GM12801 (cell line): ENCODE data around the gene UNKL.

Experiments used
- TF ChIP-seq, protein P1 (sequence below): IDR thresholded peaks from one replicate; pipeline ENCODE4 v1.5.1; 2011; ENCODE audit warnings: control low read depth; ENCODE audit not compliant: insufficient read length; ENCODE audit errors: extremely low read depth

Gene UNKL

DNA sequence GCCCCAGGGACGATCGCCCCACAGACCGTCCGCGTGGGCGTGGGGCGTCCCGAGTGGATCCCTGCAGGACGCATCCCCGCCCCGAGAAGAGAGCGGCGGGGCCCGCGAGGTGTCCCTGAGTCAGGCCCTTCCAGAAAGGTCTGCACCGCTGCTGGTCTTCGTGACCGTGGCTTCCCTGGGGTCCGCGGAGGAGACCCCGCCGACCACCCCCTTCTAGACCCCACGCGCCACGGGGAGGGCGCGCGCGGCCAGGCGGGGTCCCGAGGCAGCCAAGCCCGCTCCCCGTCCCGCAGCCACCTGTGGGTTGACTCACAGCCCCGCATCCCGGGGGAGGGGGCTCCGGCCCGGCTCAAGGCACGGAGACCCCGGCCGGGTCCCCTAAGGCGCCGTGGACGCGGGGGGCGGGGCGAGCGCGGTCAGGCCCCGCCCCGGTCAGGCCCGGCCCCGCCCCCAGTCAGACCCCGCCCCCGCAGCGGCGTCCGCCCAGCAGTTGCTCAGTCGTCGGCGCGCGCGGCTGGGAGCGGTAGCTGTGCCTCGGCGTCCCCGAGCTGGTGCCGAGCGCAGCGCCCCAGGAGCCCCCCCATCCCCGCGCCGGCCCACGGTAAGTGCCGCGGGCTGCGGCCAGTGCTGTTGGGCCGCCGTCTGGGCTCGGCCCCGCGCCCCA, 81.2 kb downstream of the UNKL start, which contains the start of gene BAIAP3:
BAIAP3 (plus strand) TSS at position 497 of the 664 bp plus-strand sequence. CDS start 4,905 bp downstream, outside the sequence.
- TF ChIP-seq, protein P1, sequence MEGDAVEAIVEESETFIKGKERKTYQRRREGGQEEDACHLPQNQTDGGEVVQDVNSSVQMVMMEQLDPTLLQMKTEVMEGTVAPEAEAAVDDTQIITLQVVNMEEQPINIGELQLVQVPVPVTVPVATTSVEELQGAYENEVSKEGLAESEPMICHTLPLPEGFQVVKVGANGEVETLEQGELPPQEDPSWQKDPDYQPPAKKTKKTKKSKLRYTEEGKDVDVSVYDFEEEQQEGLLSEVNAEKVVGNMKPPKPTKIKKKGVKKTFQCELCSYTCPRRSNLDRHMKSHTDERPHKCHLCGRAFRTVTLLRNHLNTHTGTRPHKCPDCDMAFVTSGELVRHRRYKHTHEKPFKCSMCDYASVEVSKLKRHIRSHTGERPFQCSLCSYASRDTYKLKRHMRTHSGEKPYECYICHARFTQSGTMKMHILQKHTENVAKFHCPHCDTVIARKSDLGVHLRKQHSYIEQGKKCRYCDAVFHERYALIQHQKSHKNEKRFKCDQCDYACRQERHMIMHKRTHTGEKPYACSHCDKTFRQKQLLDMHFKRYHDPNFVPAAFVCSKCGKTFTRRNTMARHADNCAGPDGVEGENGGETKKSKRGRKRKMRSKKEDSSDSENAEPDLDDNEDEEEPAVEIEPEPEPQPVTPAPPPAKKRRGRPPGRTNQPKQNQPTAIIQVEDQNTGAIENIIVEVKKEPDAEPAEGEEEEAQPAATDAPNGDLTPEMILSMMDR, result no peak

DNA sequence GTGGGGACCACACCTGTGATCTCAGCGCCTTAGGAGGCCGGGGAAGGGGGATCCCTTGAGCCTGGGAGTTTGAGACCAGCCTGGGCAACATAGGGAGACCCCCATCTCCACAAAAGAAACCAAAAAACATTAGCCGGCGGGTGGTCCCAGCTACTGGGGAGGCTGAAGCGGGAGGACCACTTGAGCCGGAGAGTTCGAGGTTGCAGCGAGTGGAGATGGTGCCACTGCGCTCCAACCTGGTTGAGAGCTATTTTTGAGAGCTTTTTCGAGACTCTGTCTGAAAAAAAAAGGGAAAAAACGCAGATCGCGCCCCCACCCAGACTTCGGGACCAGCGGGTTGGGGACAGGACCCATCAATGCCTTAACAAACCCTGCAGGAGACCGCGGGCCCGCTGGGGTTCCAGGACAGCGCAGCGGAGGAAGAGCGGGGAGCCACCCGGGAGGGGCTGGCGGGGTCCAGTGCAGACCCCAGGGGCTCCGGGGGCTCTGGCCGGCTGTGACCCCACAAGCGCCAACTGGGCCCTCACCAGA, 81.8 kb downstream of the UNKL start:
- TF ChIP-seq, protein P1, result no peak

DNA sequence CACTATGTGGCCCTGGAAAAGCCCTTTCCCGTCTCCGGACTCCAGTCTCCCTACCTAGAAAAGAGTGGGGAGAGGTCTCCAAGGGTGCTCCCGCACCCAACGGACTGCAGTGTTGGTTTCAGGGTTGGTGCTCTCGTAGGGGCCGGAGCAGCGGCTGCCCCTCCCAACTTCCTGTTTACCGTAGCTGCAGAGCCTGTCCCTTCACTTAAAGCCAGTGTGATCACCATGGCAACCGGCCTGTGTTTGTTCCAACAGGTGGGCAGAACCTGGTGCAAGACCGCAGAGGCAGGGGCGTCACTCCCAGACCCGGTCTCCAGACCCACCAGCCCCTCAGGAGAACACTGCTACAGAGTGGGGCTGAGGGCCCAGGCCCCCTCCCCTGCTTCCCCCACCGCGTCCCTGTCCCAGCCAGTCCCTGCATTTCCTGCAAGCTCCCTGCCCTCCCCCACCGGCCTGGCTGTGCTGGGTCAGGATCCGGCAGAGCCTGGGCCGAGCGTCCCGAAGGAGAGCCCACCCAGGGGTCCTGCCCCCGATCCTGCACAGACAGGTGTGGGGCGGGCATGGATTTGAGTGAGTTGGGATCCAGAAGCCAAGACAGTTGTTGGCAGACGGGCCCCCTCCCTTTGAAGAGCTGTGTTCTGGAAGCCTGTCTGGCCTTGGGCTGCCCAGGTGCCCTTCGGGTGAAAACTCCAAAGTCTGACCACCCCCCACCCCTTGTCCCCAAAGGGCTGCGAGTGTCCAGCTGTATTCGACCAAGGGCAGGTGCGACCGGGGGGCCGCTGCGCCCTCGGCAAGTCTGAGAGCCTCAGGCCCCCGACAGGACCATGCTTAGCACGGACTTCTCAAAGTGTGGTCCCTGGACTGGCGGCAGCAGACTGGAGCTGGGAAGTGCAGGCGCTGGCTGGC, 82.5 kb downstream of the UNKL start:
- TF ChIP-seq, protein P1, result no peak

DNA sequence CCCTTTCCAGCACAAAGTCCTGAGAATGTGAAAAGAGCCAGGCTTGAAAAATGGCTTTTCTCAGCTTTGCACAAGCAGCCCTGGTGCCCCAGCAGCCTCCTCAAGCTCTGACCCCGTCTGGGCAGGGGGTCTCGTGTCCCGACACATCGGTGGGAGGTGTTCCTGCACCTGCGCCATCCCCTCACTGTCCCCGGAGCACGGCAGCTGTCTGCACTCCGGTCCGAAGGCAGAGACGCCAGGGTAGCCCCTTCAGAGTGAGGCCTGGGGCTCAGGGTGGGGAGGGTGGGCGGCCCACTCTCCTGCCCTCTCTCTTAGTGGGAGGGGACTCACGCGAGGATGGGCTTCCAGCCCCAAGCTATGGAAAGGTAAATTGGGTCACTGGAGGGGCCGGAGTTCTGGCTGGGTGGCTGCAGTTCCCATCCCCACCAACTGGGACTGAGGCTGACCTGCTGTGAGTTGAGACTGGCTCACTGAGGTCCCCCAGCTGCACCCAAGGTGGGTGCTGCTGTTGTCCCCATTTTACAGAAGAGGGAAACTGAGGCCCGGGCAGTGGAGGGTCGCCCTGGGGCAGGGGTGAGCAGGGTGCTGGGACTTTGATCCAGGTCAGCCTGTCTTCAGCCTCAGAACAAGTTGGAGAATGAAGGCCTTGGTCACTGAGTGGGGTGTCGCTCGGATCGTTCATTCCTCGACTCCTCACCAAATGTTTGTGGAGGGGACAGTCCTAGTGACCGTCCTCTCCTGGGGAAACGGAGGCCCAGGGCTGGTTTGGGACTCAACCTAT, 83.4 kb downstream of the UNKL start:
- TF ChIP-seq, protein P1, result no peak

DNA sequence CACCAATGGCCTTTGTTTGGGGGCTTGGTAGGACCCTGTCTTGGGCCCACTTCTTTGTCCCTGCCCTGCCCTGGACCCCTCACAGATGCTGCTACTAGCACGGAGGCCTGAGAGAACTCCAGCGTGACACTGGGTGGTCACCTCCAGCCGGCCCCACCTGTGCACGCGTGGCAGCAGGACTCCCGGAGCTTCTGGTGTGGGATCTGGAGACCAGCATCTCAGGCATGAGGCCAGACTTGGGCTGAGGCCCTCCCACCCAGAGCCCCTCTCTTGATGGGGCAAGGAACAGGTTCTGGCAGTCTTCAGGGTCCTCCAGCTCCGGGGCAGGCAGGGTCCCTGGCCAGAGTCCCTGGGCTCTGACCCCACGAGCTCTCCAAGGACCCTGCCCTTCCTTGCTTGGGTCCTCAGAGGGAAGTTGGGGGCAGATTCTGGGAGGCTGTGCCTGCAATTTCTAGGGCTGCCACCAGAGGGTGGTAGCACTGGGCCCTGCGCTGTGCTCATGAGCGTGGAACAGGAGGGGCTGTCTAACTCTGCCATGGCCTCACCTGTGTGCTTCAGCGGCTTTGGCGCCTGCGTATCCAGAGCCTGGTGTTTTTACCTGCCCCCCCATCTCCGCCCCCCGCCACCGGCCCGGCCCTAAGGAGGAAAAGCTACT, 84.1 kb downstream of the UNKL start:
- TF ChIP-seq, protein P1, result no peak

DNA sequence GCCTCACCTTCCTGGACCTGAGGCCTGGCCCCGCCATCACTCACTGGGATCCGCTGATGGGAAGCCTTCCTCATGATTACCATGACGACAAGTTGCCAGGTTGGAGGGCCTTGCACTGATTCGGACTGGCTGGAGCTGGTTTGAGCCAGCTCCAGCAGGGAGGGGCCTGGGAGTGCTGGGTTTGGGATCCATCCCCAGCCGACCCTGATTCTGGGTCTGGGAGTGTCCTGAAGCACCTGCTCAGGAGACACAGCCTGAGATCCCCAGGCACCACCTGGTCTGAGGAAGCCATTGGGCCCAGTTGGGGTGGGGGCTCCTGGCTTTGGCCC, 86.9 kb downstream of the UNKL start:
- TF ChIP-seq, protein P1, result no peak
